SK-N-MC (cell line): ENCODE measurements around the gene PRDM15.

Experiments used
- EZH2 ChIP-seq: fragments of 200-600 bp; sonication (generic); IDR thresholded peaks from one replicate; pipeline ENCODE4 v1.6.1; 2017; ENCODE audit warnings: antibody characterized with exemption
- FOXP2 ChIP-seq: optimal IDR thresholded peaks from 2 replicates; pipeline ENCODE3; 2011; ENCODE audit warnings: mild to moderate bottlenecking, moderate library complexity; ENCODE audit not compliant: insufficient read depth; ENCODE audit errors: extremely low read length, control extremely low read depth
- POLR2AphosphoS5 ChIP-seq: IDR thresholded peaks from 2 replicates; pipeline ENCODE4 v1.6.1; 2012; ENCODE audit warnings: mild to moderate bottlenecking, low read depth, low read length, borderline replicate concordance

DNA sequence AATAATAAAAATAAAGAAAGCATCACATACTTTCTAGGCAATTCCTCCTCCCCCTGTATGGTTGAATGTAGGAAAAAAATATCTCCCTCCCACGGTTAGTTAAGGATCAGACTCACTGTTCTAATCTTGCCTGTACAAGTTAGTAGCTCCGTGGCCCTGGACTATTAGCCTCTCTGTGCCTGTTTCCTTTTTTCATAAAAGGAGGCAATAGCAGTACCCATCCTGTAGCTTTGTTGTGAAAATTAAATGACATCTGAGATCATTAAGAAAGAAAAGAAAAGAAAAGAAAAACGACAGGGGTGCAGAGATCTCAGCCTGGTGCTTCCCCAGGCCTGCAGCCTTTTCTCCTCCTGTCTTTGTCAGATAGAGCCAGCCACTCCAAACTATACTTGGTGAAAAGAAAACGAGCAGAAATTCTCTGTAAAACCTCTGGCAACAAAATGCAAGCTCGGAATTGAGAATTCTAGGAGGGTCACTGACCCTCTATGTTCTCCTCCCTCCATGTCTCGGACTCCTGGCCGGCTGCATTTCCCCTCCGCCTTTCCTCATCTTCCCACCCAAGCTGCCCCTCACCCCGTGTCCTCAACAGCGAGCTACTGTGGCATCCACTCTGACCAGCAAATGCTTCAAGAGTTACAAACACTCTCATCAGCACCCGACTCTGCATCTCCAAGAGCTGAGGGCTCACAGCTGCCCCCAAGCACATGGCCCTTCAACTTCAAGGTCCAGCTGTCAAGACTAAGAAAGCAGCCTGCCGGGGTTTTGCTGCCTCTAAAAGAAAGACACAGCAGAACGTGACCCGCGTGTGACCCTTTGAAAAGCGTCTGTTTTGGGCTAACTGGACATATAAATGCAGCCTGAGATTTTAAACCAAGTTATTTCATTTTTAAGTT, 125.9 kb downstream of the PRDM15 start:
- no peak for TF ChIP-seq POLR2AphosphoS5
- no peak for TF ChIP-seq EZH2
- no peak for TF ChIP-seq FOXP2
